ENCODE data around the gene EIF4G2.

The EIF4G2 gene

DNA sequence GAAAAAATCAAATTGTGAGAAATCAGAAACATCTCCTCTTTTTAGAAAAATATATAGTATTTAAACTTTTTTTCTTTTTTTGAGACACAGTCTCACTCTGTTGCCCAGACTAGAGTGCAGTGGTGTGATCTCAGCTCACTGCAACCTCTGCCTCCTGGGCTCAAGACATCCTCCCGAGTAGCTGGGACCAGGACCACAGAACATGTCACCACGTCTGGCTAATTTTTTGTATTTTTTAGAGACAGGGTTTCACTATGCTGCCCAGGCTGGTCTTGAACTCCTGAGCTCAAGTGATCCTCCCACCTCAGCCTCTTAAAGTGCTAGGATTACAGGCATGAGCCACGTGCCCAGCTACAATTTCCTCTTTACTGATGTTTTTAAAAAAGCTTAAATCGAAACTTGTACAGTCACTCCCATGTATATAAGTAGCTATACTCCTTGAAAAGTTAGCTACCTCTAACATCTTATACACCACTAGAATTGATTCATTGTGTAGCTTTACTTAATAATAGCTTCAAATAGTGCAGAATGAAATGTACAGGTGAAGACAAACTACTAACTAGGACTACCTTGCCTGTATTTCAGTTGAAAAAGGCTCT is 10.3 kb downstream of the EIF4G2 start:
- Mint-ChIP-seq H3K27ac (peak overlapping the region; percentile 37), H3K27me3 (peaks cover 2% of the 10 kb centered on the region), H3K9me3 (no peaks in the 10 kb centered on the region), H3K4me1 (peaks cover 60% of the 10 kb centered on the region), H3K36me3 (peaks cover 76% of the 10 kb centered on the region), H3K4me3 (no peak overlapping the region)
- no peak for DNase-seq
- CTCF ChIA-PET: no interaction called here

DNA sequence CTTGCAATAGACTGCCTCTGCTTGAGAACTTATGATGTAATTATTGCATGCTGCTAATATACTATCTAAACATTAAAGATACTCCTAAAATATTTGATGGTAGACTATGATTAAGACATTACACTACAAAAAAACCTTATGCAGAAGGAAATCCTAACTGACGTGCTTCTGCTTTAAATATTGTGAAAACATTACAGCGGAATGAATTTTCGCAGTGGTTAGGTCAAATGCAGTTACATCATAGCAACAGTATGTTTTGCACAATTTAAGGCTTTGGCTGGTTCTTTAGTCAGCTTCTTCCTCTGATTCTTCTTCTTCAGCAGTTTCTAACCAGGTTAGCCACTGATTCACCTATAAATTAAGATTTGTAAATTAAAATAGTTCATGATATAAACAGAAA is 11.2 kb downstream of the EIF4G2 start:
- Mint-ChIP-seq H3K27me3 (peaks cover 11% of the 10 kb centered on the region), H3K4me3 (no peak overlapping the region), H3K27ac (no peak overlapping the region), H3K36me3 (peaks cover 71% of the 10 kb centered on the region), H3K9me3 (no peaks in the 10 kb centered on the region), H3K4me1 (peaks cover 62% of the 10 kb centered on the region)
- DNase-seq: no peak
- CTCF ChIA-PET: no interaction called here

DNA sequence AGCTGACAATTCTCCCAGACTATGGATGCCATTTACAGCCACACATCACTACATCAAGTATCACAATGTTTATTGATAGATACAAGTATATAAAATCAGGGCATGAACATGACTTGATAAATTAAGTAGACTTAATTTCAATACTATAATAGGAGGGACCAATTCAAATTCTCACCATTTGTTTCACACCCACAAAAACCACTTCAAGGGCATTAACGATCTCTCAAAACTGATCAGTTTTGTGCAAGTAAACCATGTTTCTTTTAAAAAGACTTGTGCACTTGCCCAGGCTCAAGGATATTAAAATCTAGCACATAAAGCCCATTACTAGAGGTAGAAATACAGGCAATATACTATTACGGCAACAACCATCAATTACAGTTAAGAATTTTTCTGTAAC is 11.7 kb downstream of the EIF4G2 start:
- CTCF ChIA-PET: no interaction called here
- Mint-ChIP-seq H3K4me3 (no peak overlapping the region), H3K9me3 (no peaks in the 10 kb centered on the region), H3K27ac (peak overlapping the region; percentile 47), H3K4me1 (peaks cover 60% of the 10 kb centered on the region), H3K36me3 (peaks cover 66% of the 10 kb centered on the region), H3K27me3 (peaks cover 16% of the 10 kb centered on the region)
- no peak for DNase-seq

DNA sequence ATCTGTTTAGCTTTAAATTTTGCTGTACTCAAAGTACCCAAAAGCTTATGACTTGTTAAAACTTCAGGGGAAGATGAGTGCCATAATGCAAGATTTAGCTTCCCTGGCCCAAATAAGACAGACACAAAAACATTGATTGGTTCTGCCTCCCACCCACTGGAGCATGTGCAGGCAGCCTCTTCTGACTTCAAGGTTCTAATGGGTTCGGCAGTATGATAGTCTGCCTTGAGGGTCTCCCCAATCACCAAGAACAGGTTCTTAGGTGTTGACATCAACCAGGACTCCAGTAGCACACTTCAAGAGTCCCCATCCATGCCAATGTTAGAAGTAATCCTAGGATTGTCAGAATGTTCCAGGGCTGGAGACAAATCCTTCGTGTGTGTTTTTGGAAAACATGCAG is 12.5 kb downstream of the EIF4G2 start:
- Mint-ChIP-seq H3K4me1 (peaks cover 52% of the 10 kb centered on the region), H3K9me3 (no peaks in the 10 kb centered on the region), H3K4me3 (no peak overlapping the region), H3K27ac (peak overlapping the region; percentile 38), H3K36me3 (peaks cover 58% of the 10 kb centered on the region), H3K27me3 (peaks cover 21% of the 10 kb centered on the region)
- DNase-seq: no peak
- CTCF ChIA-PET: interaction anchor here (1.0 kb wide), 2 partner anchors 25 to 225 kb away, joined by 3 to 4 read pairs; no protein-coding TSS in a partner anchor

DNA sequence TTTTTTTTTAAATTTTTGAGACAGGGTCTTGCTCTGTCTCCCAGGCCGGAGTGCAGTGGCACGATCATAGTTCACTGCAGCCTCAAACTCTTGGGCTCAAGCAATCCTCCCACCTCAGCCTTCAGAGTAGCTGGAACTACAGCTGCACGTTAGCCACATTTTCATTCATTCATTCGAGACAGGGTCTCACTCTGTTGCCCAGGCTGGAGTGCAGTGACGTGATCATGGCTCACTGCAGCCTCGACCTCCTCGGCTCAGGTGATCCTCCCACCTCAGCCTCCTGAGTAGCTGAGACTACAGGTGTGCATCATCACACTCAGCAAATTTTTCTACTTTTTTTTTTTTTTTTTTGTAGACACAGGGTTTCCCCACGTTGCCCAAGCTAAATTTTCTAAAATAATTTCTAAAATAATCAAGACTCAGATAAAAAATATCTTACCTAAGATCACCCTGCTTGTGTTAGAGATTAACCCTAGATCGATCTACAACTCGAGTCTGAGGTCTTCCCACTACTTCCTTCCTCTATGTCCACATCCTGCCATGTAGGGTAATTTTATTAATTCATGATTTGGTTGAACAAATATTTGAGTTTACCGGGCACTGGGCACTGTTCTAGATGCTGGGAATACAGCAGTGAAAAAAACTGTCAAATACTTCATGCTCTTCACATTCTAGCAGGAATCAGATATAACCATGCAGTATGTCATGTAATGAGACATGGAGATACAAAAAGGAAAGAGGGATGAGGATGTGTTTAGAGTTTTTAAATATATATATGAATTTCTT is 15.1 kb downstream of the EIF4G2 start:
- DNase-seq: no peak
- Mint-ChIP-seq H3K27ac (no peak overlapping the region), H3K27me3 (peaks cover 33% of the 10 kb centered on the region), H3K4me3 (no peak overlapping the region), H3K9me3 (no peaks in the 10 kb centered on the region), H3K36me3 (peaks cover 34% of the 10 kb centered on the region), H3K4me1 (peaks cover 28% of the 10 kb centered on the region)
- CTCF ChIA-PET: interaction anchor here (0.6 to 4.7 kb wide), 34 partner anchors 11 to 994 kb away, joined by 3 to 48 read pairs (median 6); partner anchors contain the start of gene ZBED5

DNA sequence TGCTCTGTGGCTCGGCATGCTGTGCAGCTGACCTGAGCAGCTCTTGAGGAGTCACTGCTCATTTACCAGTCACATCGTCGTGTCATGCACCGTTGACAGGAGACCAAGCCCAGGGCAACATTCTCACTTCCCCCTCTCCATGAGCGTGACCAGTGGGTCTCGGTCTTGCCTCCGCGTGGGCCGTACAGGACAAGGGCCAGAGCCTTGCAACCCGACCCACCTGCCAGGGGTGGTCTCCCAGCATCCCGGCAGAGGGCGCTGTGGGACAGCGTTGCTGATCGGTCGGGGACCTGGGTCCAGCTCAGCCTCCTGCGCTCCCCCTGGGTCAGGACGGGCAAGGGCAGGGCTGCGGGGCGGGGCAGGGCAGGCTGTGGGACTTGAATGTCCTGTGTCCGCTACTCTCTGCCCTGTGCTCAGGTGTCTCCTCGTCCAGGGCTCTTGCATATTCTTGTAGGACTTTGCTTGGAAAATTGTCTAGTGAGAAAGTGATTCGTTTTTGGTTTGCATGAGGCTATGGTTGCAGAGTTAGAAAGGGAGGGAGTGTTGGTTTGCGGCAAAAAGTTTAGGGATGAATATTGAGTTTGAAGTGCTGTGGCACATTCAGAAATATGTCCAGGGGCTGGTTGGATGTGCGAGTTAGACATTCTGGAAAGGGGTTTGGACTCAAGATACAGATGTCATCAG is 16.2 kb downstream of the EIF4G2 start:
- Mint-ChIP-seq H3K27me3 (peaks cover 33% of the 10 kb centered on the region), H3K4me1 (peaks cover 21% of the 10 kb centered on the region), H3K27ac (no peak overlapping the region)

DNA sequence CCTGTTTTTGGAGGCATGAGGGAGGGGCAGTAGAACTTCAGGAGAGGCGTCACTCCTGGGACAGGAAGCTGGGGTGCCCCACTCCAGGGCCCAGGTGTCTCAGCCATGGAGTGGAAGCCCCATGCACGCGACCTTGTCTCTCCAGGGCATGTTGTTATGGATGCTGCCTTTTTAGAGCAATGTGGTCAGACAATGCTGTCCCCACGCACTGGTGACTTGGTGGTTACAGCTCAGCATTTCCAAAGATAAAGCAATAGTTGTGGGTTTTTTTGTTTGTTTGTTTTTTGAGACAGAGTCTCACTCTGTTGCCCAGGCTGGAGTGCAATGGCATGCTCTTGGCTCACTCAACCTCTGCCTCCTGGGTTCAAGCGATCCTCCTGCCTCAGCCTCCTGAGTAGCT is 22.3 kb downstream of the EIF4G2 start:
- no peaks in the 10 kb centered on the region for H3K4me1 Mint-ChIP-seq
- H3K27ac Mint-ChIP-seq: no peak overlapping the region
- H3K36me3 Mint-ChIP-seq: no peaks in the 10 kb centered on the region
- H3K9me3 Mint-ChIP-seq: no peaks in the 10 kb centered on the region
- no peak overlapping the region for H3K4me3 Mint-ChIP-seq
- peaks cover 16% of the 10 kb centered on the region for H3K27me3 Mint-ChIP-seq
- no peak for DNase-seq
- CTCF ChIA-PET: interaction anchor here (0.8 kb wide), 1 partner anchor 15 kb away, joined by 3 read pairs; no protein-coding TSS in a partner anchor

More for the DNA sequence above, 16.2 kb downstream of the EIF4G2 start:
- DNase-seq: peak; percentile 90
- CTCF ChIA-PET: interaction anchor here (0.5 to 4.7 kb wide), 43 partner anchors 10 to 995 kb away, joined by 3 to 48 read pairs (median 5); partner anchors contain the start of gene ZBED5
- peaks cover 26% of the 10 kb centered on the region for H3K36me3 Mint-ChIP-seq
- no peak overlapping the region for H3K4me3 Mint-ChIP-seq
- no peaks in the 10 kb centered on the region for H3K9me3 Mint-ChIP-seq

DNA sequence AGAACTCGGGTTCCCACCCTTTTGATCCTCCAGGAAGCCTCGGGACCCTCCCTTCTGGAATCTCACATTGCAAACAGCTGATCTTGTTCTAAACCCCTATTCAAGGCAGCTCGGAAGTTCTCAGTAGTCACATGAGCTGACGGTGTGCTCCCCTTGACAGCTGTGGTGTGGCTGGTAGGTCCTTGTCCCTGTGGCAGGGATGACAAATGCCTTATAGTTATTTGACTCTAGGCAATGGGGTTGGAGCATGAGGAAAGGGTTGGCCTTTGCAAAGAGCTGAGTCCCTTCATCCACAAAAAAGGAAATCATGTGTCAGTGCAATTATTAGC is 23.6 kb downstream of the EIF4G2 start:
- Mint-ChIP-seq H3K9me3 (no peaks in the 10 kb centered on the region), H3K27me3 (peaks cover 9% of the 10 kb centered on the region), H3K36me3 (no peaks in the 10 kb centered on the region), H3K27ac (no peak overlapping the region), H3K4me3 (no peak overlapping the region), H3K4me1 (no peaks in the 10 kb centered on the region)
- DNase-seq: no peak
- CTCF ChIA-PET: interaction anchor here (0.9 to 5.0 kb wide), 4 partner anchors 8 to 149 kb away, joined by 3 to 22 read pairs (median 4); no protein-coding TSS in a partner anchor

DNA sequence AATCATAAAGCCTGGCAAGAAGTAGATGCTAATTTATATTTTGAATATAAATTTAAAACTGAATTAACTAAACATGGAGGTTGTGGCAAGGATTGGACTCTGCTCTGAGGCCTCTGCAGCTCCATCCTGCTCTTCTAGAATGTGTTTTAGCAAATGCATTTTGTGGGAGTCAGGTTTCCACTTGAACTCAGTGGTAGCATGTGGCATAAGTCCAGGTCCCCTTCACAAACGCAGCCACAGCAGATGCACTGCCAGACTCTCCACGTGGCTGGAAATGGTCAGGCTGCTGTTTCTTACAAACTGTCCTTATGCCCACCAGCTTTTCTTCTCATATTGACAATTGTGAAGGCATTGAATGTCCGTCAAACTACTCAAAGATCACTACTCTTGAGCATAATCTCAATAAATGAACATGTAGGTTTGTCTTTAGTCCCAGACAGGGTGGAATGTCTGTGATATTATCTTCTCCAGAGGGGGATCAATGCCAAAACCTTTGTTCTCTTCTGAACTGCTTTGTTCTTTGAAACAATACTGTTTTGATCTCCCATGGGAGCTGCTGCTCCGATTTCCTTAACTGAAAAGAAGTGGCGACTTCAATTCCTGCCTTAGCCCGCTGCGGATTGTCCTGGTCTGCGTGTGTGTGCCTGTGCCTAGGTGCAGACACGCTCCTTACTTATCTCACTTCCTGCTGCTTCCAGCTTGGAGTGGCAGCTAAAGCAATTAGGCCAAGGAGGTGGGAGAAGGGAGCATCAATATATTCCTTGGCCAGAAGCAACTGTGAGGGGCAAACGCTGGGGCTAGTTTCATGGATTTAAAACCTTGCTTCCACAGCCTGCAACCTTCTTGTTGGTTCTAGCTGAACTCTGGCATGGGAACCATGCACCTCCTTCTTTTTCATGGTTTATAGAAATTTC is 24.2 kb downstream of the EIF4G2 start:
- Mint-ChIP-seq H3K9me3 (no peaks in the 10 kb centered on the region), H3K27ac (no peak overlapping the region), H3K27me3 (peaks cover 5% of the 10 kb centered on the region), H3K4me1 (no peaks in the 10 kb centered on the region), H3K4me3 (no peak overlapping the region), H3K36me3 (no peaks in the 10 kb centered on the region)
- DNase-seq: no peak
- CTCF ChIA-PET: interaction anchor here (1.1 to 5.0 kb wide), 5 partner anchors 8 to 378 kb away, joined by 3 to 22 read pairs (median 4); no protein-coding TSS in a partner anchor

DNA sequence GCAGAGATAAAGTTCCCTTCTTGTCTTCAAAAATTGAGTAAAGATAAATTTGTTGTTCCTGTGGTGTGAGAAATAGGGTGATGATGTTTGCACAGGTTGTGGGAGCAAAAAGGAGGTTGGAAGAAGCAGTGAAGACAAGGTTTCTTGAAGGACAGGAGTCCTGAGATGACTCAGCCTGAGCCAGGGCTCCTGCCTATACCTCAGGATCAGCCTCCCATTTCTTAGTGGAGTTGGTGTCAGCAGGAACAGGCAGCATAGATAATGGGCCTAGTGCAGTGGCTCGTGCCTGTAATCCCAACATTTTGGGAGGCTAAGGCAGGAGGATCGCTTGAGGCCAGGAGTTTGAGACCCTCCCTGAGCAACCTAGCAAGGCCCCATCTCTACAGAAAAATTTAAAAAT is 28.7 kb downstream of the EIF4G2 start:
- no peak overlapping the region for H3K27ac Mint-ChIP-seq
- H3K9me3 Mint-ChIP-seq: no peaks in the 10 kb centered on the region

DNA sequence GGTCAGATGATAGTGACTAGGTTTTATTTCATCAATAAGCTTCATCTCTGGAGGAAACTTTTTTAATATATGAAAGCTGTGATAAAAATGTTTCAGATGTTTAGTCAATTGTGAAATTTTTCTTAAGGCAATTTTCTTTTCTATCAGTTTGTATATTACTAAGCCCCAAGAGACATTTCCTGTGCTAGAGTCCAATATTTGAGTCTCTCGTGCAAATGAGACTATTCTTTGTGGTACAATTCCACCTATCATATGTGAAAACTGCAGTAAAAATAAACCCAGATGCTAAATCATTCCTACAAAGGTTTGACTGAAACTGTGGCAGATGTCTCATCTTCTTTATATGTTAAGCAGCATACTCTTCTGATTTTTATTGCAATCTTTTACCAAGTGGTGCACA is 29.6 kb downstream of the EIF4G2 start:
- Mint-ChIP-seq H3K4me1 (no peaks in the 10 kb centered on the region), H3K9me3 (no peaks in the 10 kb centered on the region), H3K4me3 (no peak overlapping the region), H3K36me3 (peaks cover 37% of the 10 kb centered on the region), H3K27me3 (no peaks in the 10 kb centered on the region), H3K27ac (no peak overlapping the region)
- CTCF ChIA-PET: no interaction called here
- DNase-seq: no peak

More for the DNA sequence above, 28.7 kb downstream of the EIF4G2 start:
- CTCF ChIA-PET: interaction anchor here (1.0 to 1.3 kb wide), 2 partner anchors 10 to 29 kb away, joined by 3 to 4 read pairs; partner anchors contain the start of gene CTR9
- Mint-ChIP-seq H3K36me3 (peaks cover 28% of the 10 kb centered on the region), H3K4me1 (no peaks in the 10 kb centered on the region), H3K27me3 (peaks cover 3% of the 10 kb centered on the region), H3K4me3 (no peak overlapping the region)
- no peak for DNase-seq

DNA sequence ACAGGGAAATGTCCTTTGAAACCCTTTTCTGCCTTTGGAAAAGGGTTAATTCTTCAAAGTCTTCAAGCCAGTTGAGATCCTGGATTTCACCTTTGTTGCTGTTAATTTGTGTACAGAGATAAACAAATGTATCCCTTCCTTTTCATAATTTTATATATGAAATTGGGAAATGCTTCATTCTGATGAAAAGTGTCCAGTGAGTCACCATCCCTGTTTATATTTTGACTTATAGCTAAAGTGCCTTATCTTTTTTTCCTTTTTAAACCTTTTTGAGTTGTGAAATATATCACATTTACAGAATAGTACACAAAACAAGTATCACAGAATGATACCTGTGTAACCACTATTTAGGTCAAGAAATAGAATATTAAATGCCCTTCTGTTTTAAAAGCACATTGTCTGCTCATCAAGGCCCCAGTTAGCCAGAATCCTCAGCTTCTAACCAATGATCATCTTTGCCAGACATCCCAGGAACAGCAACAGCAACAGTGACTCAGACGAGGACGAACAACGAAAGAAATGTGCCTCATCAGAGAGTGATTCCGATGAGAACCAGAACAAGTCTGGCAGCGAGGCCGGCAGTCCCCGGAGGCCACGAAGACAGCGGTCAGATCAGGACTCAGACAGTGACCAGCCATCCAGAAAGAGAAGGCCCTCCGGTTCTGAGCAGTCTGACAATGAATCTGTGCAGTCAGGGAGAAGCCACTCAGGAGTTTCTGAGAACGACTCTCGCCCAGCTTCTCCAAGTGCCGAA is 30.3 kb downstream of the EIF4G2 start:
- Mint-ChIP-seq H3K4me3 (no peak overlapping the region), H3K4me1 (no peaks in the 10 kb centered on the region), H3K27me3 (no peaks in the 10 kb centered on the region), H3K36me3 (peaks cover 41% of the 10 kb centered on the region), H3K9me3 (no peaks in the 10 kb centered on the region), H3K27ac (no peak overlapping the region)
- no peak for DNase-seq
- CTCF ChIA-PET: interaction anchor here (1.0 to 1.8 kb wide), 2 partner anchors 14 to 22 kb away, joined by 3 to 5 read pairs; no protein-coding TSS in a partner anchor

DNA sequence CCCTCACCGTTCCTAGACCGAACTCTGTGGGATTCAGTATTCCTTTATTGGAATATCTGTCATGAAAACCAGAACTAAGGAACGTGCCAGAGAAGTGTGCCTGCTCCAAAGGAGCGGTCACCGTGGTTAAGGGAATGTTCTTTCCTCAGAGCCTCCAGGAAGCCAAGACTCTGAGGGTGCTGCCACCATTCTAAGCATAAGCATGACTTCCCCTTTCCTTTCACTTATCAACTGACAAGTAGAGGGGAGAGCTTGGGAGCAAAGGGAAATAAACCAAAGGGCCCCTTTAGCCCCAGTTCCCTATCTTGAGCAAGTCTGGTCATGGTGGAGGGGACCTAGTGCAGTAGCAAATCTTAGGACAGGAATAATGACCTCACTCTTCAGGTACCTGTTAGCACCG is 30.9 kb downstream of the EIF4G2 start:
- Mint-ChIP-seq H3K4me1 (no peaks in the 10 kb centered on the region), H3K27ac (no peak overlapping the region), H3K36me3 (peaks cover 45% of the 10 kb centered on the region), H3K9me3 (no peaks in the 10 kb centered on the region), H3K27me3 (no peaks in the 10 kb centered on the region), H3K4me3 (no peak overlapping the region)
- CTCF ChIA-PET: interaction anchor here (1.0 to 1.8 kb wide), 2 partner anchors 15 to 21 kb away, joined by 3 to 5 read pairs; no protein-coding TSS in a partner anchor
- DNase-seq: no peak
